ACC112 (cell line): Measurements from ENCODE around the gene LHX3.
"Not testable (repeated sequence)": the region's sequence is repeated elsewhere in the genome, so short reads cannot be mapped to it uniquely, and the experiment has no call there.

Experiments
- H2AFZ ChIP-seq: fragments of 200-600 bp; sonication (generic); one replicate; pipeline ENCODE4 v1.6.0; 2017; ENCODE audit warnings: antibody characterized with exemption, low read length; ENCODE audit not compliant: unreplicated experiment
- H3K27ac ChIP-seq: fragments of 200-600 bp; sonication (generic); 2 replicates; pipeline ENCODE4 v1.5.1; 2014; ENCODE audit warnings: low read depth, mild to moderate bottlenecking, antibody characterized with exemption, low read length, moderate library complexity
- H3K27me3 ChIP-seq: fragments of 200-600 bp; sonication (generic); 2 replicates; pipeline ENCODE4 v1.6.1; 2014; ENCODE audit warnings: mild to moderate bottlenecking, antibody characterized with exemption, low read length, moderate library complexity, mixed read lengths; ENCODE audit not compliant: insufficient read depth
- H3K36me3 ChIP-seq: fragments of 200-600 bp; sonication (generic); 2 replicates; pipeline ENCODE4 v1.6.1; 2016; ENCODE audit warnings: mild to moderate bottlenecking, antibody characterized with exemption, low read length, moderate library complexity, mixed read lengths; ENCODE audit not compliant: insufficient read depth
- H3K4me1 ChIP-seq: fragments of 200-600 bp; sonication (generic); one replicate; pipeline ENCODE4 v1.6.1; 2016; ENCODE audit warnings: low read length, mixed read lengths; ENCODE audit not compliant: insufficient read depth, unreplicated experiment, control insufficient read depth
- H3K4me3 ChIP-seq: fragments of 200-600 bp; sonication (generic); 2 replicates; pipeline ENCODE4 v1.5.1; 2014; ENCODE audit warnings: mild to moderate bottlenecking, low read depth, low read length
- H3K79me2 ChIP-seq: fragments of 200-600 bp; sonication (generic); one replicate; pipeline ENCODE4 v1.6.0; 2016; ENCODE audit warnings: low read length; ENCODE audit not compliant: control insufficient read depth, unreplicated experiment, insufficient read depth

The LHX3 gene

GRCh38 chr9:136155576-136155975, 49.4 kb downstream of the LHX3 start:
- Histone ChIP-seq H3K36me3 (no peaks in the 10 kb centered on the region), H3K4me3 (no peak overlapping the region), H3K79me2 (no peaks in the 10 kb centered on the region), H3K4me1 (peaks cover 3% of the 10 kb centered on the region), H3K27ac (no peak overlapping the region), H3K27me3 (peaks cover 14% of the 10 kb centered on the region), H2AFZ (no peak overlapping the region)

DNA sequence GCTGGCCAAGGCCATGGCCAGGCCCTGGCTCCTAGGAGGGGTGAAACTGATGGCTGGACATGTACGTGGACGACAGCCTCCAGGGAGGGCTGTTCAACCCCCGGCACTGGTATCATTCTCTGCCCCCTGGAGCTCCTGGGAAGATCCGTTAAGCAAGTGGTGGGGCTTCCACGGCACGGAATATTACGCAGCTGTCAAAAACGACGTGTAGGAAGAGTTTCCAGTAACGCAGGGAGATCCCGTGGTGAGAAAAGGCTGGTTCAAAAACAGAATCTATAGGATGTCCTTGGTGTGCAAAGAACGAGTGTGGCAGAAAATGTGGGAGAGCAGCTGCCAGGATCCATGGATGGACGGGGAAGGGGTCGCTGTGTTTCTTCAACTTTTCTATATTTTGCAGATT, 50.0 kb downstream of the LHX3 start:
- Histone ChIP-seq H3K27ac (no peak overlapping the region), H3K36me3 (no peaks in the 10 kb centered on the region), H3K4me1 (peaks cover 3% of the 10 kb centered on the region), H2AFZ (no peak overlapping the region), H3K4me3 (no peak overlapping the region), H3K27me3 (peaks cover 14% of the 10 kb centered on the region), H3K79me2 (no peaks in the 10 kb centered on the region)

- no peak overlapping the region for H3K27ac ChIP-seq
- H3K4me1 ChIP-seq = peaks cover 3% of the 10 kb centered on the region
- no peak overlapping the region for H3K4me3 ChIP-seq
- no peaks in the 10 kb centered on the region for H3K79me2 ChIP-seq
- H3K27me3 ChIP-seq = peaks cover 14% of the 10 kb centered on the region
- H3K36me3 ChIP-seq = no peaks in the 10 kb centered on the region
- no peak overlapping the region for H2AFZ ChIP-seq
These were observed 51.4 kb downstream of the LHX3 start for GRCh38 chr9:136153381-136154065.

DNA sequence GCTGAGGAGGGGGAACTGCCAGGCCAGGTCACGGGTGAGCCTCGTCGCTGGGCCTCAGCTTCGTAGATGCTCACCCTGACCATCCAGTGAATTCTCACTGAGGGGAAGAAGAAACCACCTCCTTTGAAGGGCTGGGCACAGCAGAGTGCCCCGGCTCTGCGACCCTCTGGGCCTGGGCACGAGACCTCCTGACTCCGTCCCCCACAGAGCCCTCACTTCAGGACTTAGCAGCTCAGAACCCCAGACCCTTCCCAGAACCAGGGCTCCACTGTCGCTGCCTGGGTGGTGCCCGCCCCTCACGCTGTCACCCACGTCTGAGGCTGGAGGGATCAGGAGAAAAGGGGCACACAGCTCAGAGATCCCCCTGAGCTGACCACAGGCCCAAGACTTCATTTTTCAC, 52.0 kb downstream of the LHX3 start:
- Histone ChIP-seq H3K79me2 (no peaks in the 10 kb centered on the region), H2AFZ (no peak overlapping the region), H3K4me1 (peaks cover 3% of the 10 kb centered on the region), H3K36me3 (no peaks in the 10 kb centered on the region), H3K4me3 (no peak overlapping the region), H3K27ac (no peak overlapping the region), H3K27me3 (peaks cover 18% of the 10 kb centered on the region)

- Histone ChIP-seq H3K4me3 (no peak overlapping the region), H3K27me3 (peaks cover 20% of the 10 kb centered on the region), H2AFZ (no peak overlapping the region), H3K79me2 (no peaks in the 10 kb centered on the region), H3K4me1 (peaks cover under 1% of the 10 kb centered on the region), H3K36me3 (no peaks in the 10 kb centered on the region), H3K27ac (no peak overlapping the region)
These were observed 52.4 kb downstream of the LHX3 start for GRCh38 chr9:136152543-136152866.

DNA sequence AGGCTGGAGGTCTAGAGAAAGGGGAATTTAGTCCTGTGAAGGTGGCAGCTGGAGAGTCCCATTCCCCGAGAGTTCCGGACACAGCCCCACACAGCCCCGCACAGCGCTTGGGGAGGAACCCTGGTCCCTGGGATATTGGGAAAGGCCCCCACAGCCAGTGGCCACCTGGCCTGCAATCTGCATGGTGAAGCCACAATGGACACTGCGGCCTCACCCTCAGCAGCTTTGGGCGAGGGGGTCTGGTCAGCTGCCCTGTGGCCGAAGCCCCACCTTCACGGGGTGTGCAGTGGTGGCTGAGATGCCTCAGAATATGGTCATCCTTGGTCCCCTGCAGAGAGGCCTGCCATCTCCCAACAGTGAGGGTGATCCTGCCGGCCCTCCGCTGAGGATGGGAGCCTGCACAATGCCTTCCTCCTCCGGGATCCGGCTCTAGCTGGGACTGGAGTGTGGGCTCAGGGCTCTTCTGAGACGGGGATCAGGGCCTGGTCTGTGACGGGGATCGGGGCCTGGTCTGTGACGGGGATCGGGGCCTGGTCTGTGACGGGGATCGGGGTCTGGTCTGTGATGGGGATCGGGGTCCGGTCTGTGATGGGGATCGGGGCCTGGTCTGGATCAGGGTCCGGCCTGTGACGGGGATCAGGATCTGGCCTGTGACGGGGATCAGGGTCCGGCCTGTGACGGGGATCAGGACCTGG, 52.9 kb downstream of the LHX3 start:
- no peak overlapping the region for H2AFZ ChIP-seq
- no peak overlapping the region for H3K4me3 ChIP-seq
- no peaks in the 10 kb centered on the region for H3K36me3 ChIP-seq
- no peaks in the 10 kb centered on the region for H3K4me1 ChIP-seq
- no peak overlapping the region for H3K27ac ChIP-seq
- H3K27me3 ChIP-seq = peaks cover 25% of the 10 kb centered on the region
- H3K79me2 ChIP-seq = no peaks in the 10 kb centered on the region

DNA sequence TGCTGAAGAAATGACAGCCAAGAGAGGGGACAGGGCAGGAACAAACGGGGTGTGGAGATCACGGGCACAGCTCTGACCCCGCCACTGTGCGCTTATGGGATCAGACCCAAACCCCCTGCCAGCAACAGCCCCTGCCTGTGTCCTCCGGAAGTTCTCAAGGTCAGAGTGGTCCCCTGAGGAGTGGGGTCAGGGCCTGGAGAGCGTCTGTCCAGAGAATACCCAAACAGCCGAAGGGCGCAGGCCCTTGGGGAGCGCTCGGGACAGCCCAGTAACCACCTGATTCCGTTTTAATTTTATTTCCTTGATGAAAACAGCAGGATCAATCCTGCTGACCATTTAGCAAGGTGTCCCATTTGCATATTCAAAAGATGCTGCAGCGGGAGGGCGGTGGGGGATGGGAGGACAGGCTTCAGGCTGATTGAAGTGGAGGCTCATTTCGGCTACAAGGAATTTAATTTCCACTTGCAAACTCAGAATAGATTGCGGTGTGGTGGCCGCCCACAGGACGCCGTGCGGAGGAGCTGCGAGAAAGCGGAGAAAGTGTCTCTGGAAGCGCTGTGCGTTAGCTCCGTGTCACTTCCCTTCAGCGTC, 53.6 kb downstream of the LHX3 start:
- no peak overlapping the region for H2AFZ ChIP-seq
- H3K4me3 ChIP-seq = no peak overlapping the region

GRCh38 chr9:136150664-136151213, 54.2 kb downstream of the LHX3 start:
- H3K36me3 ChIP-seq, H3K27ac ChIP-seq, H2AFZ ChIP-seq, H3K79me2 ChIP-seq, H3K4me1 ChIP-seq, H3K4me3 ChIP-seq: not testable (repeated sequence)
- peaks cover 24% of the 10 kb centered on the region; the same call in 1 of the 2 replicates for H3K27me3 ChIP-seq

More for the DNA sequence above, 53.6 kb downstream of the LHX3 start:
- H3K4me1 ChIP-seq = no peaks in the 10 kb centered on the region
- no peak overlapping the region for H3K27ac ChIP-seq
- peaks cover 24% of the 10 kb centered on the region for H3K27me3 ChIP-seq
- no peaks in the 10 kb centered on the region for H3K36me3 ChIP-seq
- no peaks in the 10 kb centered on the region for H3K79me2 ChIP-seq

DNA sequence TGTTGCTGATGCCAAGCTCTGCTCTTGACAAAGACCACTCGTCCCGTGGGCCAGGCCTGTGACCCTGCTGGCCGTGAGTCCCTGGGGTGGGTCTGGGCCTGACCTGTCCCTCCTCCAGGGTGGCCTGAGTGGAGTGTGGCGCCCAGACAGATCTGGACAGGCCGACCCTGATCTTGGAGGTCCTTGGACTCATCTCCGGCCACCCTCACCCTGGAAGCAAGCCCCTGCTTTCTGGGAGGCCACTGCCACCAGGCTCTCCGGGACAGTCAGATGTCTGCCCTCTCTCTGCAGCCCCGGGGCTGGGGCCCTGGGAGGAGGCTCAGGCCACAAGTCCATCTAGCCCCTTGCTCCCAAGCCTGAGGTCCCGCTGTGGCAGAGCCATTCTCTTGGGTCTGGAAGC, 55.1 kb downstream of the LHX3 start:
- Histone ChIP-seq H3K27ac (no peak overlapping the region), H3K4me3 (no peak overlapping the region), H3K79me2 (no peaks in the 10 kb centered on the region), H3K27me3 (peaks cover 27% of the 10 kb centered on the region; the same call in 1 of the 2 replicates), H2AFZ (no peak overlapping the region), H3K36me3 (no peaks in the 10 kb centered on the region), H3K4me1 (no peaks in the 10 kb centered on the region)

- H3K36me3 ChIP-seq = no peaks in the 10 kb centered on the region
- H3K4me1 ChIP-seq = no peaks in the 10 kb centered on the region
- H3K27ac ChIP-seq = no peak overlapping the region
- no peaks in the 10 kb centered on the region for H3K79me2 ChIP-seq
- H3K4me3 ChIP-seq = no peak overlapping the region
- H3K27me3 ChIP-seq = peaks cover 27% of the 10 kb centered on the region; the same call in 1 of the 2 replicates
- no peak overlapping the region for H2AFZ ChIP-seq
These were observed 55.6 kb downstream of the LHX3 start for GRCh38 chr9:136149337-136149736.
